ENCODE data around the gene OR2H2. TPM values are rescaled to one million over a fixed set of nuclear protein-coding genes. Genes with fewer than 3 reads are reported as not detected.

The OR2H2 gene
- total RNA-seq, 1 donor from 2014 or later, result not detected

- FAIRE-seq (no peak), DNase-seq (ENCODE audit: low read depth) (no peak)
- H3K4me3 ChIP-seq (ENCODE audit: low read depth, low read length), result no peak overlapping the region
- no peaks in the 10 kb centered on the region for H3K36me3 ChIP-seq (ENCODE audit: control insufficient read depth, insufficient read depth, low read length)
- no peaks in the 10 kb centered on the region for H3K27me3 ChIP-seq (ENCODE audit: control insufficient read depth, insufficient read depth, low read length)
- TF ChIP-seq CTCF (IDR thresholded peaks at IDR 0.05; ENCODE audit: insufficient read depth, low read length, severe bottlenecking), result no peak
These were observed 8.9 kb upstream of the OR2H2 start for GRCh38 chr6:29576056-29576455.

GRCh38 chr6:29577544-29577943 lies 7.4 kb upstream of the OR2H2 start:
- H3K4me3 ChIP-seq (ENCODE audit: low read depth, low read length), result no peak overlapping the region
- H3K36me3 ChIP-seq (ENCODE audit: control insufficient read depth, insufficient read depth, low read length), result no peaks in the 10 kb centered on the region
- no peak for FAIRE-seq
- no peak for DNase-seq (ENCODE audit: low read depth)
- H3K27me3 ChIP-seq (ENCODE audit: control insufficient read depth, insufficient read depth, low read length), result no peaks in the 10 kb centered on the region
- TF ChIP-seq CTCF (IDR thresholded peaks at IDR 0.05; ENCODE audit: insufficient read depth, low read length, severe bottlenecking), result no peak

DNA sequence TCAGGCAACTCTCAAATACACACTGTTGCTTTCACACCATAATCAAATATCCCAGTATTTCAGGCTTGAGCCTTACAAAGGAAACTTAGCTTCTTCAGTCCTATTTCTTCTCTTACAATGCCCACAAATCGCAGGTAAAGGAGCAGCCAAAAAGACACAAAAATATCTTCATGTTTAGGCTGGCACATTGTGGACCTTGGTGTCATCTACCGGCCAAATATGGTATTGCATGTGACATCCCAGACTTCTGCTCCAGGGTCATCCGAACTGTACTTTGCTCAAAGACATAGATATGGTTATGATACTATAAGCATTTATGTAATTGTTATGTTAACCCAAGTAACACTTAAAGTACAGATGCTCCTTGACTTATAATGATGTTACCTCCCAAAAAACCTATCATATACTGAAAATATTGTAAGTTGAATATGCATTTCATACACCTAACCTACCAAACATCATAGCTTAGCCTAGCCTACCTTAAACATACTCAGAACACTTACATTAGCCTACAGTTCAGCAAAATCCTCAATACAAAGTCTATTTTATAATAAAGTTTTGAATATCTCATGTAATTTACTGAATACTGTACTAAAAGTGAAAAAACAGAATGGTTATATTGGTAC lies 4.6 kb downstream of the OR2H2 start:
- FAIRE-seq (no peak), DNase-seq (ENCODE audit: low read depth) (peak; percentile 46)
- Histone ChIP-seq H3K36me3 (ENCODE audit: control insufficient read depth, insufficient read depth, low read length) (no peaks in the 10 kb centered on the region), H3K27me3 (ENCODE audit: control insufficient read depth, insufficient read depth, low read length) (no peaks in the 10 kb centered on the region), H3K4me3 (ENCODE audit: low read depth, low read length) (no peak overlapping the region)
- TF ChIP-seq CTCF (IDR thresholded peaks at IDR 0.05; ENCODE audit: insufficient read depth, low read length, severe bottlenecking), result peak; percentile 87

GRCh38 chr6:29590218-29590808 lies 5.4 kb downstream of the OR2H2 start:
- Histone ChIP-seq H3K36me3 (ENCODE audit: control insufficient read depth, insufficient read depth, low read length) (no peaks in the 10 kb centered on the region), H3K27me3 (ENCODE audit: control insufficient read depth, insufficient read depth, low read length) (no peaks in the 10 kb centered on the region), H3K4me3 (ENCODE audit: low read depth, low read length) (no peak overlapping the region)
- DNase-seq (ENCODE audit: low read depth) (no peak), FAIRE-seq (no peak)
- TF ChIP-seq CTCF (IDR thresholded peaks at IDR 0.05; ENCODE audit: insufficient read depth, low read length, severe bottlenecking), result no peak

GRCh38 chr6:29591677-29592076 lies 6.8 kb downstream of the OR2H2 start:
- Histone ChIP-seq H3K36me3 (ENCODE audit: control insufficient read depth, insufficient read depth, low read length) (no peaks in the 10 kb centered on the region), H3K4me3 (ENCODE audit: low read depth, low read length) (no peak overlapping the region), H3K27me3 (ENCODE audit: control insufficient read depth, insufficient read depth, low read length) (no peaks in the 10 kb centered on the region)
- no peak for DNase-seq (ENCODE audit: low read depth)
- FAIRE-seq, result no peak
- no peak for TF ChIP-seq CTCF (IDR thresholded peaks at IDR 0.05; ENCODE audit: insufficient read depth, low read length, severe bottlenecking)

Measured in bronchial epithelial cell (primary cell).